GM12878 (cell line): Measurements from ENCODE around the gene HM13. TPM values are rescaled to one million over a fixed set of nuclear protein-coding genes. Genes with fewer than 3 reads are reported as not detected.

Experiments used
- BRCA1 ChIP-seq: IDR thresholded peaks from 2 replicates; pipeline ENCODE4 v1.6.1; 2011; ENCODE audit warnings: low read depth, low read length, improper control_type of control experiment
- CREB1 ChIP-seq: IDR thresholded peaks from 2 replicates; pipeline ENCODE4 v1.6.1; 2012; ENCODE audit warnings: low read depth, mild to moderate bottlenecking, inconsistent platforms
- DPF2 ChIP-seq: fragments of 450-650 bp; IDR thresholded peaks from 2 replicates; pipeline ENCODE4 v1.6.1; 2017; ENCODE audit warnings: mild to moderate bottlenecking
- E4F1 ChIP-seq: fragments of 450-650 bp; IDR thresholded peaks from 2 replicates; pipeline ENCODE4 v1.6.1; 2018; ENCODE audit warnings: borderline replicate concordance, mild to moderate bottlenecking; ENCODE audit not compliant: partially characterized antibody
- GATAD2B ChIP-seq: fragments of 450-650 bp; conservative IDR thresholded peaks from 2 replicates; pipeline ENCODE4 v1.6.1; 2017; ENCODE audit warnings: low read depth, mild to moderate bottlenecking, moderate library complexity
- MAX ChIP-seq: IDR thresholded peaks from 2 replicates; pipeline ENCODE4 v1.6.1; 2012; ENCODE audit warnings: low read depth, low read length, improper control_type of control experiment
- MYB ChIP-seq: fragments of 150-350 bp; IDR thresholded peaks from 2 replicates; pipeline ENCODE4 v1.6.1; 2014; ENCODE audit warnings: mild to moderate bottlenecking, low read depth, low read length, borderline replicate concordance
- MYC ChIP-seq: IDR thresholded peaks from 2 replicates; pipeline ENCODE4 v1.6.1; 2011; ENCODE audit warnings: mild to moderate bottlenecking, low read length, moderate library complexity, inconsistent platforms; ENCODE audit not compliant: insufficient read depth, insufficient replicate concordance, insufficient read length, severe bottlenecking
- NFXL1 ChIP-seq: fragments of 450-650 bp; IDR thresholded peaks from 2 replicates; pipeline ENCODE4 v1.6.1; 2017; ENCODE audit warnings: antibody characterized with exemption, mild to moderate bottlenecking, borderline replicate concordance
- NKRF ChIP-seq: fragments of 450-650 bp; conservative IDR thresholded peaks from 2 replicates; pipeline ENCODE4 v1.6.1; 2017; ENCODE audit warnings: mild to moderate bottlenecking, moderate library complexity
- NR2C1 ChIP-seq: fragments of 450-650 bp; IDR thresholded peaks from 2 replicates; pipeline ENCODE4 v1.6.1; 2017; ENCODE audit warnings: antibody characterized with exemption, mild to moderate bottlenecking, moderate library complexity
- NRF1 ChIP-seq: conservative IDR thresholded peaks from 2 replicates; pipeline ENCODE4 v1.6.1; 2011; ENCODE audit warnings: mild to moderate bottlenecking, low read depth, low read length, improper control_type of control experiment
- PAX5 ChIP-seq: IDR thresholded peaks from 2 replicates; pipeline ENCODE4 v1.6.1; 2011; ENCODE audit warnings: low read depth, low read length, borderline replicate concordance
- PBX3 ChIP-seq: IDR thresholded peaks from 2 replicates; pipeline ENCODE4 v1.6.1; 2011; ENCODE audit warnings: mild to moderate bottlenecking, low read depth, low read length, moderate library complexity; ENCODE audit not compliant: insufficient replicate concordance
- POLR2AphosphoS2 ChIP-seq: IDR thresholded peaks from 2 replicates; pipeline ENCODE4 v1.6.1; 2011; ENCODE audit warnings: low read depth, mild to moderate bottlenecking, low read length, improper control_type of control experiment, moderate library complexity
- RCOR1 ChIP-seq: conservative IDR thresholded peaks from 2 replicates; pipeline ENCODE4 v1.6.1; 2012; ENCODE audit warnings: low read depth, low read length, improper control_type of control experiment
- SIN3A ChIP-seq: IDR thresholded peaks from 2 replicates; pipeline ENCODE4 v1.6.1; 2012; ENCODE audit warnings: low read depth, low read length, improper control_type of control experiment
- SMAD1 ChIP-seq: fragments of 450-650 bp; IDR thresholded peaks from 2 replicates; pipeline ENCODE4 v1.6.1; 2018; ENCODE audit warnings: mild to moderate bottlenecking, low read depth; ENCODE audit not compliant: partially characterized antibody
- SPI1 ChIP-seq: IDR thresholded peaks from 2 replicates; pipeline ENCODE4 v1.6.1; 2011; ENCODE audit warnings: low read depth, mild to moderate bottlenecking, low read length, moderate library complexity, borderline replicate concordance; ENCODE audit not compliant: insufficient read depth
- USF2 ChIP-seq: IDR thresholded peaks from 2 replicates; pipeline ENCODE4 v1.6.1; 2011; ENCODE audit warnings: low read depth, low read length, improper control_type of control experiment, borderline replicate concordance
- ZNF207 ChIP-seq: fragments of 450-650 bp; IDR thresholded peaks from 2 replicates; pipeline ENCODE4 v1.6.1; 2014; ENCODE audit warnings: antibody characterized with exemption, mild to moderate bottlenecking, borderline replicate concordance
- ZNF622 ChIP-seq: fragments of 450-650 bp; IDR thresholded peaks from 2 replicates; pipeline ENCODE4 v1.6.1; 2017; ENCODE audit warnings: mild to moderate bottlenecking, inconsistent platforms
- polyA plus RNA-seq, 11 experiments: library from polyadenylated mRNA; depleted of rRNA in 4 of 11; unstranded in 6 of 11; stranded (reverse) in 5 of 11; fragments of >200 nt; fragmentation: Nextera tagmentation in 4 of 11; fragmentation: Illumina TruSeq in 1 of 11; extraction: Ambion mirVana in 4 of 11; extraction: Trizol in 1 of 11; gene quantifications; 1 replicate in 1 of 11; 2 replicates in 10 of 11; pipeline versions ENCODE4 v1.2.1 to v1.2.3, GENCODE V29; 2011 to 2016; ENCODE audit warnings: inconsistent platforms in 2 of 11, missing spikeins in 2 of 11, low read depth in 1 of 11
- total RNA-seq, 4 experiments: library from RNA; depleted of rRNA in 3 of 4; stranded (reverse); fragments of >200 nt in 3 of 4; fragmentation: Illumina TruSeq in 1 of 4; extraction: Trizol in 1 of 4; gene quantifications; 2 replicates each; pipeline versions ENCODE4 v1.2.1 to v1.2.3, GENCODE V29; 2013 to 2021

HM13 gene
- total and polyA plus RNA-seq, 10 of the 15 experiments (the other 5 are each of a cell fraction or from before 2014, with no cell fraction given), result 4.8 to 185 (median 81.7) TPM

- TF ChIP-seq SMAD1, result no peak
- peak; percentile 39 for TF ChIP-seq GATAD2B
- TF ChIP-seq SPI1, result peak; percentile 43; the same call in 1 of the 2 replicates
- peak; percentile 50; the same call in 1 of the 2 replicates for TF ChIP-seq PAX5
- peak; percentile 78; the same call in 1 of the 2 replicates for TF ChIP-seq MAX
- no peak for TF ChIP-seq MYB
- no peak for TF ChIP-seq USF2
- peak; percentile 64; the same call in 1 of the 2 replicates for TF ChIP-seq POLR2AphosphoS2
- TF ChIP-seq ZNF207, result peak; percentile 31; the same call in 1 of the 2 replicates
- TF ChIP-seq NRF1, result peak; percentile 68
- no peak for TF ChIP-seq BRCA1
- no peak for TF ChIP-seq PBX3
- TF ChIP-seq ZNF622, result no peak
- peak; percentile 27 for TF ChIP-seq MYC
- TF ChIP-seq CREB1, result peak; percentile 89
- TF ChIP-seq DPF2, result peak; percentile 57
- TF ChIP-seq E4F1, result peak; percentile 17
- TF ChIP-seq NKRF, result peak; percentile 86
- peak; percentile 79 for TF ChIP-seq SIN3A
- TF ChIP-seq NFXL1, result no peak
- TF ChIP-seq NR2C1, result no peak; the same call in 1 of the 2 replicates
- TF ChIP-seq RCOR1, result 0 out of 2 replicates have a peak, but pooled peaks have one; percentile 43
Measured at GRCh38 chr20:31514154-31515071, at the start of gene HM13 (continued).
